SK-N-SH (cell line): ENCODE measurements around the gene LHFPL6. TPM values are rescaled to one million over a fixed set of nuclear protein-coding genes. Genes with fewer than 3 reads are reported as not detected.

ENCODE experiments used
- CTCF ChIA-PET: fragments of 300-600, 350-600 bp; formaldehyde crosslinking; extraction: SDS; loops from one replicate; lab custom pipeline; 2021; lab: Yijun Ruan, JAX
- POLR2A ChIA-PET: fragments of 350-600 bp; sonication (Branson Sonifier 250); formaldehyde crosslinking; extraction: SDS; loops from one replicate; lab custom pipeline; 2020; ENCODE audit warnings: antibody characterized with exemption, inconsistent platforms; lab: Yijun Ruan, JAX
- DNase-seq: peaks from one replicate; pipeline ENCODE4 v3.0.0; 2012
- H2AFZ ChIP-seq: fragments of 200-600 bp; sonication (generic); 2 replicates; pipeline ENCODE4 v1.8.1; 2016; ENCODE audit warnings: antibody characterized with exemption, mild to moderate bottlenecking, low read depth
- H3F3A ChIP-seq: fragments of 200-600 bp; sonication (generic); replicated peaks from 2 replicates; pipeline ENCODE3; 2016; ENCODE audit warnings: antibody characterized with exemption, mild to moderate bottlenecking; ENCODE audit not compliant: insufficient read depth
- H3K27ac ChIP-seq, 2 experiments: fragments of 200-500 bp in 1 of 2; fragments of 200-600 bp in 1 of 2; sonication (Bioruptor generic) in 1 of 2; sonication (generic), shearing (Covaris generic) in 1 of 2; 2 replicates each; pipeline versions ENCODE4 v1.5.1 to v1.6.1; 2014 to 2016; ENCODE audit warnings: low read depth in 2 of 2, inconsistent platforms in 1 of 2, low read length in 1 of 2, mild to moderate bottlenecking in 1 of 2, mixed read lengths in 1 of 2
- H3K27me3 ChIP-seq: fragments of 200-600 bp; sonication (generic), shearing (Covaris generic); 2 replicates; pipeline ENCODE4 v1.6.1; 2016; ENCODE audit warnings: mixed run types; ENCODE audit not compliant: insufficient read depth
- H3K36me3 ChIP-seq, 2 experiments: fragments of 200-500 bp in 1 of 2; fragments of 200-600 bp in 1 of 2; sonication (Bioruptor generic) in 1 of 2; sonication (generic) in 1 of 2; replicated peaks in 1 of 2; 2 replicates each; pipeline versions ENCODE3 to v1.5.1; 2014 to 2016; ENCODE audit warnings: low read length in 1 of 2, mild to moderate bottlenecking in 1 of 2; ENCODE audit not compliant: insufficient read depth in 2 of 2, control insufficient read depth in 1 of 2
- H3K4me1 ChIP-seq, 2 experiments: fragments of 200-500 bp in 1 of 2; fragments of 200-600 bp in 1 of 2; sonication (Bioruptor generic) in 1 of 2; sonication (generic), shearing (Covaris generic) in 1 of 2; 2 replicates each; pipeline versions ENCODE4 v1.5.1 to v1.6.1; 2014 to 2016; ENCODE audit warnings: low read depth in 1 of 2, low read length in 1 of 2, mixed run types in 1 of 2; ENCODE audit not compliant: insufficient read depth in 2 of 2, control insufficient read depth in 1 of 2
- H3K4me2 ChIP-seq: fragments of 200-600 bp; sonication (generic), shearing (Covaris generic); 2 replicates; pipeline ENCODE4 v1.6.1; 2017; ENCODE audit warnings: mixed run types
- H3K4me3 ChIP-seq, 2 experiments: fragments of 200-500 bp in 1 of 2; fragments of 200-600 bp in 1 of 2; sonication (Bioruptor generic) in 1 of 2; sonication (generic), shearing (Covaris generic) in 1 of 2; 2 replicates each; pipeline versions ENCODE4 v1.5.1 to v1.8.1; 2014 to 2016; ENCODE audit warnings: low read depth in 2 of 2, inconsistent platforms in 1 of 2, low read length in 1 of 2, mild to moderate bottlenecking in 1 of 2, mixed read lengths in 1 of 2, moderate library complexity in 1 of 2
- H3K79me2 ChIP-seq: fragments of 200-600 bp; sonication (generic); 2 replicates; pipeline ENCODE4 v1.8.1; 2017; ENCODE audit warnings: mild to moderate bottlenecking; ENCODE audit not compliant: insufficient read depth
- H3K9ac ChIP-seq: fragments of 200-600 bp; sonication (generic); 2 replicates; pipeline ENCODE4 v1.6.1; 2017; ENCODE audit warnings: mixed run types
- H3K9me2 ChIP-seq: fragments of 200-600 bp; sonication (generic); 2 replicates; pipeline ENCODE4 v1.6.1; 2017; ENCODE audit warnings: mixed run types
- H3K9me3 ChIP-seq: fragments of 200-600 bp; sonication (generic); 2 replicates; pipeline ENCODE4 v1.6.1; 2017; ENCODE audit warnings: mixed run types, mild to moderate bottlenecking, moderate library complexity
- H4K20me1 ChIP-seq: fragments of 200-600 bp; sonication (generic); 2 replicates; pipeline ENCODE4 v1.6.1; 2017; ENCODE audit warnings: mild to moderate bottlenecking, mixed run types; ENCODE audit not compliant: insufficient read depth
- CHD2 ChIP-seq: fragments of 150-350 bp; IDR thresholded peaks from 2 replicates; pipeline ENCODE4 v1.6.1; 2018; ENCODE audit warnings: low read length; ENCODE audit not compliant: partially characterized antibody
- ELF1 ChIP-seq: IDR thresholded peaks from 2 replicates; pipeline ENCODE4 v1.4.0; 2012
- EP300 ChIP-seq, 2 experiments: IDR thresholded peaks; 2 replicates each; pipeline versions ENCODE4 v1.4.0 to v1.6.1; 2012; ENCODE audit warnings: borderline replicate concordance in 1 of 2, low read depth in 1 of 2, low read length in 1 of 2
- EZH2phosphoT487 ChIP-seq: fragments of 200-600 bp; sonication (generic); IDR thresholded peaks from 2 replicates; pipeline ENCODE4 v1.6.1; 2017; ENCODE audit warnings: low read depth, mixed run types, mild to moderate bottlenecking, antibody characterized with exemption, moderate library complexity, borderline replicate concordance
- FOSL2 ChIP-seq: IDR thresholded peaks from 2 replicates; pipeline ENCODE4 v1.4.0; 2012; ENCODE audit warnings: low read depth, mild to moderate bottlenecking, moderate library complexity, borderline replicate concordance
- GATA2 ChIP-seq: sonication (generic); formaldehyde crosslinking; IDR thresholded peaks from 2 replicates; pipeline ENCODE4 v1.5.0; 2020; ENCODE audit warnings: mild to moderate bottlenecking, missing genetic modification reagents
- IRF3 ChIP-seq: fragments of 150-350 bp; IDR thresholded peaks from 2 replicates; pipeline ENCODE4 v1.6.1; 2016; ENCODE audit warnings: mild to moderate bottlenecking, low read depth, low read length
- JUND ChIP-seq: IDR thresholded peaks from 2 replicates; pipeline ENCODE4 v1.4.0; 2012
- MAX ChIP-seq: IDR thresholded peaks from 2 replicates; pipeline ENCODE4 v1.4.0; 2012; ENCODE audit warnings: low read depth
- MXI1 ChIP-seq: IDR thresholded peaks from 2 replicates; pipeline ENCODE4 v1.6.1; 2012; ENCODE audit warnings: mild to moderate bottlenecking, low read depth, low read length, improper control_type of control experiment
- NFIC ChIP-seq: IDR thresholded peaks from 2 replicates; pipeline ENCODE4 v1.4.0; 2012; ENCODE audit warnings: borderline replicate concordance
- NRF1 ChIP-seq: IDR thresholded peaks from 2 replicates; pipeline ENCODE4 v1.6.1; 2012; ENCODE audit warnings: low read depth, mild to moderate bottlenecking, low read length
- PBX3 ChIP-seq: IDR thresholded peaks from 2 replicates; pipeline ENCODE4; 2012
- RAD21 ChIP-seq: IDR thresholded peaks from 2 replicates; pipeline ENCODE4 v1.6.1; 2012; ENCODE audit warnings: mild to moderate bottlenecking, low read length
- RCOR1 ChIP-seq: fragments of 150-350 bp; IDR thresholded peaks from 2 replicates; pipeline ENCODE4 v1.6.1; 2017; ENCODE audit warnings: antibody characterized with exemption, low read length
- RFX5 ChIP-seq: IDR thresholded peaks from 2 replicates; pipeline ENCODE4 v1.6.1; 2012; ENCODE audit warnings: mild to moderate bottlenecking, improper control_type of control experiment, low read length
- RXRA ChIP-seq: IDR thresholded peaks from 2 replicates; pipeline ENCODE4 v1.4.0; 2012; ENCODE audit warnings: low read depth, mild to moderate bottlenecking, borderline replicate concordance
- SMC3 ChIP-seq: IDR thresholded peaks from 2 replicates; pipeline ENCODE4 v1.6.1; 2012; ENCODE audit warnings: low read depth, low read length, improper control_type of control experiment
- TAF1 ChIP-seq: IDR thresholded peaks from 2 replicates; pipeline ENCODE4 v1.6.1; 2012; ENCODE audit warnings: low read depth, mild to moderate bottlenecking, low read length, moderate library complexity, borderline replicate concordance
- USF2 ChIP-seq: fragments of 150-350 bp; IDR thresholded peaks from 2 replicates; pipeline ENCODE4 v1.6.1; 2017; ENCODE audit warnings: antibody characterized with exemption, low read length, low read depth, borderline replicate concordance
- YY1 ChIP-seq: IDR thresholded peaks from 2 replicates; pipeline ENCODE4 v1.4.0; 2012; ENCODE audit warnings: low read depth, mild to moderate bottlenecking
- WGBS: methylation state at CpG from one replicate; pipeline ENCODE4 v1.1.6; 2017; ENCODE audit warnings: low lambda C conversion rate; 5-methylcytosine and 5-hydroxymethylcytosine counted together
- polyA plus RNA-seq, 3 experiments: library from polyadenylated mRNA; depleted of rRNA; stranded (reverse); fragments of >200 nt; gene quantifications; 2 replicates each; pipeline ENCODE4 v1.2.3, GENCODE V29; 2012

Gene LHFPL6
- polyA plus RNA-seq, 1 of the 3 experiments (the other 2 are of a cell fraction) = 22.2 TPM

GRCh38 chr13:39490136-39490535 is 112.9 kb downstream of the LHFPL6 start:
- Histone ChIP-seq H3K4me1 (peaks cover 0 to 21% of the 10 kb centered on the region in 2 experiments; a peak in 1 of 4 replicates), H4K20me1 (no peaks in the 10 kb centered on the region), H3K4me2 (no peak overlapping the region), H3K9ac (no peak overlapping the region), H2AFZ (no peak overlapping the region), H3K9me3 (no peaks in the 10 kb centered on the region), H3K4me3 (no peak overlapping the region), H3K79me2 (no peaks in the 10 kb centered on the region), H3K9me2 (no peaks in the 10 kb centered on the region), H3K27me3 (no peaks in the 10 kb centered on the region), H3K27ac (no peak overlapping the region), H3K36me3 (no peaks in the 10 kb centered on the region), H3F3A (peaks cover 9% of the 10 kb centered on the region)
- POLR2A ChIA-PET = no interaction called here
- TF ChIP-seq NRF1 (no peak), IRF3 (no peak), FOSL2 (no peak), EZH2phosphoT487 (no peak), RCOR1 (no peak), NFIC (no peak), EP300 (IDR thresholded peaks at IDR 0.05; ENCODE audit: borderline replicate concordance in 1 of 2, low read depth in 1 of 2, low read length in 1 of 2) (no peak), SMC3 (no peak), JUND (no peak), ELF1 (no peak), MAX (no peak), MXI1 (no peak), YY1 (no peak), TAF1 (no peak), CHD2 (no peak), RXRA (no peak), GATA2 (CRISPR knock-in tag) (no peak), RFX5 (no peak), RAD21 (no peak), USF2 (no peak)
- DNase-seq = no peak
- CTCF ChIA-PET = interaction anchor here (0.8 kb wide), 1 partner anchor 122 kb away, joined by 3 read pairs; no protein-coding TSS in a partner anchor
- whole genome bisulfite sequencing = 81% methylated on average over 6 of the region's 6 CpGs

GRCh38 chr13:39486758-39487157 is 116.2 kb downstream of the LHFPL6 start:
- Histone ChIP-seq H3K4me3 (no peak overlapping the region), H3K4me2 (no peak overlapping the region), H2AFZ (no peak overlapping the region), H3F3A (peaks cover 17% of the 10 kb centered on the region), H3K9me3 (no peaks in the 10 kb centered on the region), H3K4me1 (peaks cover 0 to 41% of the 10 kb centered on the region in 2 experiments; a peak in 1 of 4 replicates), H3K27ac (no peak overlapping the region), H3K79me2 (no peaks in the 10 kb centered on the region), H3K27me3 (no peaks in the 10 kb centered on the region), H3K9ac (no peak overlapping the region), H3K36me3 (no peaks in the 10 kb centered on the region), H3K9me2 (no peaks in the 10 kb centered on the region), H4K20me1 (no peaks in the 10 kb centered on the region)
- TF ChIP-seq RFX5 (no peak), GATA2 (CRISPR knock-in tag) (no peak), PBX3 (no peak)
- no peak for DNase-seq
- POLR2A ChIA-PET = no interaction called here
- CTCF ChIA-PET = no interaction called here
